ENCODE measurements around the gene ZNF280B. TPM values are rescaled to one million over a fixed set of nuclear protein-coding genes. Genes with fewer than 3 reads are reported as not detected.
A peak's percentile ranks its signal among the peaks of the same experiment; 100 is the strongest.

The ZNF280B gene
- total and polyA plus RNA-seq, 9 of the 15 experiments (the other 6 are each of a cell fraction or from before 2014, with no cell fraction given), result 7.7 to 29.9 (median 20.0) TPM

GRCh38 chr22:22506736-22507135 is 1.8 kb downstream of the ZNF280B start (continued):
- TF ChIP-seq USF1 (CRISPR knock-in tag; IDR thresholded peaks at IDR 0.05), result peak; percentile 45; the same call in 1 of the 2 replicates
- no peak for TF ChIP-seq WHSC1 (IDR thresholded peaks at IDR 0.05; ENCODE audit: low read length)
- no peak for TF ChIP-seq KLF6 (CRISPR knock-in tag; IDR thresholded peaks at IDR 0.05; ENCODE audit: borderline replicate concordance)
- TF ChIP-seq USF2 (CRISPR knock-in tag; IDR thresholded peaks at IDR 0.05), result no peak
- TF ChIP-seq TEAD1 (CRISPR knock-in tag; IDR thresholded peaks at IDR 0.05), result peak in 1 of 2 experiments; percentile 83; a peak in 2 of 4 replicates

GRCh38 chr22:22498267-22498666 is 10.3 kb downstream of the ZNF280B start:
- DNase-seq (ENCODE audit: extremely low read depth in 1 of 4, low spot score in 3 of 4), result no peak
- peaks cover 61% of the 10 kb centered on the region for H3K36me3 ChIP-seq (ENCODE audit: control insufficient read depth, insufficient read depth, low read length)
- no peak for FAIRE-seq
- no TSS peak for BruUV-seq (replicated peaks)
- H3K27me3 ChIP-seq (ENCODE audit: control insufficient read depth in 2 of 2, insufficient read depth in 2 of 2, low read length in 2 of 2), result no peaks in the 10 kb centered on the region
- ChIA-PET POLR2A (interaction anchor here (0.6 to 4.3 kb wide), 11 partner anchors 9 to 93 kb away, joined by 3 to 35 read pairs (median 5); partner anchors contain the start of genes ZNF280A and ZNF280B), CTCF (ENCODE audit: low intra/inter-chr PET ratio) (no interaction called here)
- no peaks in the 10 kb centered on the region for H3K9me3 ChIP-seq (replicated peaks; ENCODE audit: control insufficient read depth, insufficient read depth, low read depth, low read length)
- 53% methylated on average over 2 of the region's 2 CpGs for WGBS (ENCODE audit: insufficient coverage, low coverage, missing lambda C conversion rate)
- H3K4me3 ChIP-seq, result no peak overlapping the region
- H3K4me2 ChIP-seq (ENCODE audit: insufficient read depth, low read length), result no peak overlapping the region
- H4K20me1 ChIP-seq (replicated peaks; ENCODE audit: control insufficient read depth, insufficient read depth, low read length), result no peaks in the 10 kb centered on the region
- no peak for ATAC-seq
- no peak overlapping the region for H3K27ac ChIP-seq (ENCODE audit: extremely low read depth, low read depth, low read length)
- in situ Hi-C loops (cut with MboI), result no loop called here
- peaks cover 26% of the 10 kb centered on the region for H3K79me2 ChIP-seq (ENCODE audit: control insufficient read depth, insufficient read depth, low read length)
- intact Hi-C loops (cut with micrococcal nuclease), result no loop called here
- H2AFZ ChIP-seq (ENCODE audit: low read depth, low read length), result no peak overlapping the region
- no peak overlapping the region for H3K9ac ChIP-seq (ENCODE audit: insufficient read depth in 1 of 2, low read depth in 2 of 2, low read length in 2 of 2)
- TF ChIP-seq SAFB2 (IDR thresholded peaks at IDR 0.05; ENCODE audit: borderline replicate concordance, low read depth, low read length, severe bottlenecking) (peak; percentile 67), FUS (optimal IDR thresholded peaks at IDR 0.05; ENCODE audit: low read depth, low read length) (no peak), CCNT2 (IDR thresholded peaks at IDR 0.05; ENCODE audit: borderline replicate concordance, extremely low read depth, insufficient read length, low read depth, low read length) (no peak), POLR2H (tag; IDR thresholded peaks at IDR 0.05; ENCODE audit: low read depth) (peak; percentile 61; the same call in 1 of the 2 replicates), HEY1 (CRISPR knock-in tag; IDR thresholded peaks at IDR 0.05; ENCODE audit: borderline replicate concordance) (no peak)
- TF ChIP-seq, protein P1, sequence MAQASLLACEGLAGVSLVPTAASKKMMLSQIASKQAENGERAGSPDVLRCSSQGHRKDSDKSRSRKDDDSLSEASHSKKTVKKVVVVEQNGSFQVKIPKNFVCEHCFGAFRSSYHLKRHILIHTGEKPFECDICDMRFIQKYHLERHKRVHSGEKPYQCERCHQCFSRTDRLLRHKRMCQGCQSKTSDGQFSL (CRISPR knock-in tag; IDR thresholded peaks at IDR 0.05), result no peak
- TF ChIP-seq, protein P1 (tag; IDR thresholded peaks at IDR 0.05), result no peak
- H3K4me1 ChIP-seq (replicated peaks in 1 of 2; ENCODE audit: control insufficient read depth in 2 of 2, insufficient read depth in 2 of 2, low read length in 2 of 2), result no peaks in the 10 kb centered on the region
- H3K9me1 ChIP-seq (ENCODE audit: control insufficient read depth, insufficient read depth, low read length), result no peaks in the 10 kb centered on the region

All from K562 (cell line).